Neural cell (in vitro differentiated cells): Measurements from ENCODE around the gene HVCN1. TPM values are rescaled to one million over a fixed set of nuclear protein-coding genes. Genes with fewer than 3 reads are reported as not detected.

Source experiments
- H2AFZ ChIP-seq: fragments of 200-600, 300-800 bp; sonication (generic), shearing (Covaris generic); 2 replicates; pipeline ENCODE4 v1.6.0; 2014; ENCODE audit warnings: low read depth, mild to moderate bottlenecking, antibody characterized with exemption, low read length, moderate library complexity
- H3F3A ChIP-seq: fragments of 200-600 bp; shearing (Covaris generic); 2 replicates; pipeline ENCODE4 v1.6.1; 2016; ENCODE audit warnings: mild to moderate bottlenecking, moderate library complexity, mixed read lengths, antibody characterized with exemption, low read length; ENCODE audit not compliant: insufficient read depth, poor library complexity, severe bottlenecking
- H3K27ac ChIP-seq: fragments of 200-600, 300-800 bp; sonication (generic), shearing (Covaris generic); 2 replicates; pipeline ENCODE4 v1.5.1; 2014; ENCODE audit warnings: mild to moderate bottlenecking, low read length, moderate library complexity
- H3K27me3 ChIP-seq: fragments of 300-800, 200-600 bp; sonication (generic), shearing (Covaris generic); 2 replicates; pipeline ENCODE4 v1.6.0; 2014; ENCODE audit warnings: mild to moderate bottlenecking, low read depth, low read length, moderate library complexity; ENCODE audit not compliant: insufficient read depth
- H3K36me3 ChIP-seq: fragments of 300-800, 200-600 bp; sonication (generic), shearing (Covaris generic); 2 replicates; pipeline ENCODE4 v1.5.1; 2014; ENCODE audit warnings: mild to moderate bottlenecking, antibody characterized with exemption, low read length, moderate library complexity; ENCODE audit not compliant: insufficient read depth
- H3K4me2 ChIP-seq: fragments of 300-800, 200-600 bp; sonication (generic), shearing (Covaris generic); 2 replicates; pipeline ENCODE4 v1.6.0; 2014; ENCODE audit warnings: mild to moderate bottlenecking, low read length
- H3K4me3 ChIP-seq: fragments of 300-800, 200-600 bp; sonication (generic), shearing (Covaris generic); 2 replicates; pipeline ENCODE4 v1.5.1; 2014; ENCODE audit warnings: mild to moderate bottlenecking, low read length, moderate library complexity
- H3K79me2 ChIP-seq: fragments of 200-600 bp; shearing (Covaris generic); replicated peaks from 2 replicates; pipeline ENCODE4 v1.6.0; 2014; ENCODE audit warnings: mild to moderate bottlenecking, low read length, moderate library complexity; ENCODE audit not compliant: insufficient read depth
- H3K9ac ChIP-seq: fragments of 300-800, 200-600 bp; sonication (generic), shearing (Covaris generic); 2 replicates; pipeline ENCODE4 v1.6.1; 2016; ENCODE audit warnings: mild to moderate bottlenecking, low read length, mixed read lengths
- H3K9me2 ChIP-seq: fragments of 200-600 bp; shearing (Covaris generic); 2 replicates; pipeline ENCODE4 v1.6.1; 2016; ENCODE audit warnings: mild to moderate bottlenecking, low read length, mixed read lengths; ENCODE audit not compliant: insufficient read depth
- H3K9me3 ChIP-seq: fragments of 200-600, 300-800 bp; sonication (generic), shearing (Covaris generic); 2 replicates; pipeline ENCODE4 v1.6.1; 2016; ENCODE audit warnings: mild to moderate bottlenecking, mixed run types, low read length, moderate library complexity, mixed read lengths
- H4K20me1 ChIP-seq: fragments of 200-600 bp; shearing (Covaris generic); 2 replicates; pipeline ENCODE4 v1.6.1; 2016; ENCODE audit warnings: mild to moderate bottlenecking, mixed run types; ENCODE audit not compliant: insufficient read depth
- CTCF ChIP-seq: fragments of 450-650 bp; IDR thresholded peaks from 2 replicates; pipeline ENCODE4 v1.5.1; 2014; ENCODE audit warnings: antibody characterized with exemption, mild to moderate bottlenecking, moderate library complexity; ENCODE audit not compliant: poor library complexity, severe bottlenecking
- EP300 ChIP-seq: fragments of 450-650 bp; conservative IDR thresholded peaks from 2 replicates; pipeline ENCODE4 v1.6.1; 2014; ENCODE audit warnings: antibody characterized with exemption, mild to moderate bottlenecking, moderate library complexity; ENCODE audit not compliant: poor library complexity, severe bottlenecking
- EZH2 ChIP-seq: fragments of 200-600, 300-800 bp; shearing (Covaris generic), sonication (generic); IDR thresholded peaks from 2 replicates; pipeline ENCODE4 v1.6.1; 2014; ENCODE audit warnings: antibody characterized with exemption, low read length, borderline replicate concordance, mild to moderate bottlenecking; ENCODE audit not compliant: insufficient read depth, poor library complexity, severe bottlenecking
- MXI1 ChIP-seq: fragments of 450-650 bp; conservative IDR thresholded peaks from 2 replicates; pipeline ENCODE4 v1.6.1; 2014; ENCODE audit warnings: antibody characterized with exemption, mild to moderate bottlenecking; ENCODE audit not compliant: poor library complexity, severe bottlenecking
- POLR2AphosphoS5 ChIP-seq: IDR thresholded peaks from 2 replicates; pipeline ENCODE4 v1.6.1; 2012
- RAD21 ChIP-seq: fragments of 450-650 bp; conservative IDR thresholded peaks from 2 replicates; pipeline ENCODE4 v1.6.1; 2014; ENCODE audit warnings: antibody characterized with exemption, mild to moderate bottlenecking, moderate library complexity
- REST ChIP-seq: IDR thresholded peaks from 2 replicates; pipeline ENCODE4 v1.6.1; 2012; ENCODE audit warnings: borderline replicate concordance
- SMC3 ChIP-seq: fragments of 450-650 bp; conservative IDR thresholded peaks from 2 replicates; pipeline ENCODE4 v1.6.1; 2014; ENCODE audit warnings: antibody characterized with exemption, mild to moderate bottlenecking, moderate library complexity; ENCODE audit not compliant: poor library complexity
- TAF1 ChIP-seq: IDR thresholded peaks from 2 replicates; pipeline ENCODE4 v1.6.1; 2012; ENCODE audit warnings: low read depth
- polyA plus RNA-seq: library from polyadenylated mRNA; depleted of rRNA; stranded (reverse); fragments of >200 nt; gene quantifications from 2 replicates; pipeline ENCODE4 v1.2.3, GENCODE V29; 2014

Gene HVCN1
- polyA plus RNA-seq, 1 donor from 2014 or later = not detected

- H3K79me2 ChIP-seq = peaks cover 14% of the 10 kb centered on the region
- H4K20me1 ChIP-seq = no peaks in the 10 kb centered on the region
- no peaks in the 10 kb centered on the region for H3K9me3 ChIP-seq
- no peak overlapping the region for H3K4me2 ChIP-seq
- H3K27me3 ChIP-seq = no peaks in the 10 kb centered on the region
- no peak overlapping the region for H3K9ac ChIP-seq
- no peak overlapping the region for H2AFZ ChIP-seq
- H3K4me3 ChIP-seq = no peak overlapping the region
- H3K36me3 ChIP-seq = peaks cover 3% of the 10 kb centered on the region
- H3F3A ChIP-seq = no peaks in the 10 kb centered on the region
- no peak overlapping the region for H3K27ac ChIP-seq
- TF ChIP-seq RAD21 (no peak), REST (no peak), EP300 (no peak), EZH2 (no peak), SMC3 (no peak), POLR2AphosphoS5 (no peak), TAF1 (no peak), MXI1 (no peak), CTCF (no peak)
- no peaks in the 10 kb centered on the region for H3K9me2 ChIP-seq
Observed at GRCh38 chr12:110726708-110727369, 37.9 kb upstream of the HVCN1 start.

- peaks cover 7% of the 10 kb centered on the region for H3K36me3 ChIP-seq
Observed at GRCh38 chr12:110726028-110726427, 37.1 kb upstream of the HVCN1 start.

More at GRCh38 chr12:110726028-110726427, 37.1 kb upstream of the HVCN1 start:
- H3K27me3 ChIP-seq = no peaks in the 10 kb centered on the region
- no peaks in the 10 kb centered on the region for H3K9me2 ChIP-seq
- no peak overlapping the region for H3K4me3 ChIP-seq
- no peaks in the 10 kb centered on the region for H3F3A ChIP-seq
- no peak overlapping the region for H2AFZ ChIP-seq
- no peak overlapping the region for H3K4me2 ChIP-seq
- no peaks in the 10 kb centered on the region for H3K9me3 ChIP-seq
- H3K79me2 ChIP-seq = peaks cover 8% of the 10 kb centered on the region
- H3K9ac ChIP-seq = no peak overlapping the region
- no peak overlapping the region for H3K27ac ChIP-seq
- TF ChIP-seq MXI1 = no peak
- no peak for TF ChIP-seq POLR2AphosphoS5
- TF ChIP-seq TAF1 = no peak
- no peak for TF ChIP-seq REST
- TF ChIP-seq CTCF = no peak
- no peak for TF ChIP-seq EZH2
- no peak for TF ChIP-seq RAD21
- no peak for TF ChIP-seq SMC3
- no peak for TF ChIP-seq EP300
- no peaks in the 10 kb centered on the region for H4K20me1 ChIP-seq
